ENCODE results near the gene KLC1.

DNA sequence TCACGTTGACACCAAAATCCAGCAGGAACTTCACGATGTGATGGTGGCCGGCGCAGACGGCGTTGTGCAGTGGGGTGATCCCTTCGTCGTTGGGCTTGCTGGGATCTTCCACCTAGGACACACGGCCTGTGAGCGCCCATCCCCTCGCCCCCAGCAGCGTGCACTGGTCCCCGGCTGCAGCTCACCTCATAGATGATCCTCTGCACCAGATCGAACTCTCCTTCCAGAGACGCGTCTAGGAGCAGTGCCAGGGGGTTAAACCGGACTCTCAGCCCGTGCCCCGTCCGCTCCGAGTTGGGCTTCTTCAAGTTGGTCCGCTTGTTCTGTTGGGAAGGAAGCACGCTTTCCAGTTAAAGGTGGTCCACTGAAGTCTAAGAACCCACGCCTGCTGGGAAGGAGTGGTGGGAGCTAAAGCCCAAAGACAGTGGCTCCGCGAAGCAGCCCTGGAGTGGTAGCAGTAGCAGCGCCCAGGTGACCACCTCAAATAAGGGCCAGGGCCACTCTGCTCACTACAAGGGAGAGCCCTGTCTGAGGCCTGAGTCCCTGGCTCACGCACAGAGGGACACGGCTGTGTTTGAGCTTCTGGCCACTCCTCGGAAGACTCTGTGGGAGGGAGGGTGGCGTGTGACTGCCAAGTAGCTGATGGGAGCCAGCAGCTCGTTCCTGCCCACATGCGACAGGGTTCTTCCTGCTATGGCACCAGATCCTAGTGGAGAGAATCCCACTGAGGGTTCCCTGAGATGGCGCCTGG, 109.9 kb downstream of the KLC1 start:
- TF ChIP-seq POLR2A (IDR thresholded peaks at IDR 0.05) = no peak
- TF ChIP-seq, protein P1, sequence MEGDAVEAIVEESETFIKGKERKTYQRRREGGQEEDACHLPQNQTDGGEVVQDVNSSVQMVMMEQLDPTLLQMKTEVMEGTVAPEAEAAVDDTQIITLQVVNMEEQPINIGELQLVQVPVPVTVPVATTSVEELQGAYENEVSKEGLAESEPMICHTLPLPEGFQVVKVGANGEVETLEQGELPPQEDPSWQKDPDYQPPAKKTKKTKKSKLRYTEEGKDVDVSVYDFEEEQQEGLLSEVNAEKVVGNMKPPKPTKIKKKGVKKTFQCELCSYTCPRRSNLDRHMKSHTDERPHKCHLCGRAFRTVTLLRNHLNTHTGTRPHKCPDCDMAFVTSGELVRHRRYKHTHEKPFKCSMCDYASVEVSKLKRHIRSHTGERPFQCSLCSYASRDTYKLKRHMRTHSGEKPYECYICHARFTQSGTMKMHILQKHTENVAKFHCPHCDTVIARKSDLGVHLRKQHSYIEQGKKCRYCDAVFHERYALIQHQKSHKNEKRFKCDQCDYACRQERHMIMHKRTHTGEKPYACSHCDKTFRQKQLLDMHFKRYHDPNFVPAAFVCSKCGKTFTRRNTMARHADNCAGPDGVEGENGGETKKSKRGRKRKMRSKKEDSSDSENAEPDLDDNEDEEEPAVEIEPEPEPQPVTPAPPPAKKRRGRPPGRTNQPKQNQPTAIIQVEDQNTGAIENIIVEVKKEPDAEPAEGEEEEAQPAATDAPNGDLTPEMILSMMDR (IDR thresholded peaks at IDR 0.05) = no peak
